G401.6 (cell line): ENCODE results near the gene SARM1.
A peak's percentile ranks its signal among the peaks of the same experiment; 100 is the strongest.
"Not testable (repeated sequence)": the region's sequence is repeated elsewhere in the genome, so short reads cannot be mapped to it uniquely, and the experiment has no call there.

Experiments used
- FAIRE-seq: peaks from 2 replicates; lab custom pipeline; 2012; peaks lifted over from hg19 to GRCh38; lab: Jason Lieb, UNC

SARM1 gene

DNA sequence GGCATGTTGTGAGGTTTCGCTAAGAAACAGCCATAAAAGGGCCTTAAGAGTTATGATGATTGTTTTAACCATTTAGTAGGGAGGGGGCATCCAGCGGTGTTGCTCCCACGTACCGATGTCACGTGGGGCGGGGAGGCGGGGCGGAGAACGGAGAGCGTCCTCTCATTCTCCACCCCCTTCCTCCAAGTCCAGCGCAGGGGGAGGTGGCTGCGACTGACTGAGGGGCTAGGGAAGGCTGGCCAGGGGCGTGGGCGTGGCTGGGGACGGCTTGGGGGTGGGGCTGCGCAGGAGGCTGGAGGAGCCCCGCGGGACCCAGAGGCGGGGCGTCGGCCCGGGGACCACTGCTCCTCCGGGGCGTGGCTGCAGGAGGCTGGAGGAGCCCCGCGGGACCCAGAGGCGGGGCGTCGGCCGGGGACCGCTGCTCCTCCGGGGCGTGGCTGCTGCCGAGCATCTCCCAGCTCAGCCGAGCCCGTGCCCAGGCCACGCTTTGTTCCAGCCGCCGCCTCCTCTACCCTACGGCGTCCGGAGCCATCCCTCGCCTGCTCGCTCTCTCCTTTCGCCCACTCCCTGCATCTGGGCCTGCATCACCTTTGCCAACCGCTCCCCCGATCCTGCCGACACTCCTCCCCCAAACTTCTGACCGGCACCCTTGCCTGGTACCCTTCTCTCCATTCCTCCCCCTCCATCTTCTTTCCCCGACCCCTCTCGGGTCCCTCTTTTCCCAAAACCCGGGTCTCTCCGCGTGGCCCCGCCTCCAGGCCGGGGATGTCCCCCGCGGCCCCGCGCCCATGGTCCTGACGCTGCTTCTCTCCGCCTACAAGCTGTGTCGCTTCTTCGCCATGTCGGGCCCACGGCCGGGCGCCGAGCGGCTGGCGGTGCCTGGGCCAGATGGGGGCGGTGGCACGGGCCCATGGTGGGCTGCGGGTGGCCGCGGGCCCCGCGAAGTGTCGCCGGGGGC lies at the start of gene SARM1:
SARM1 (plus strand) TSS at position 450 of the 958 bp plus-strand sequence; CDS start at position 789, 339 bp downstream.
- FAIRE-seq, result peak; percentile 93

DNA sequence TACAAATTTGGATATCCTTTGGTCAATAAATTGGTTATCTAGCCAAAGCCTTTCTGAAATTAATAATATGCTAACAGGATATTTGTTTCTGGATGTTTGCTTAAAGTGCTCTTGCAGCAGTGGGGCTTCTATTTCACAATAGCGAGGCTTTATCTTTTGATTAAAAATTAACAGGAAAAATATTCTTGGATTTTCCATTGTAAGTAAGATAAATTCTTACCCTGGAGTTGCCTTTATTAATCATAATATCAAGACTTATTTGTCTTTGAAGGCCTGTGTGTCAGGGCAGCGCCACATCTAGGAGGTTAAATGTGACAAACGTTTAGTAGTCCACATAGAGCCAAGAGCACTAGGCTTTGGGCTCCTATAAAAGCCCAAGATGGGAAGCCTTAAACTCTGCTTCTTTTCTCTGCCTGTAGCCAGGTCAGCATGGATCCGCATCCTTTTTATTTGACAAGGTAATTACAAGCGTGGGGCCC lies 47.2 kb upstream of the SARM1 start:
- no peak for FAIRE-seq

DNA sequence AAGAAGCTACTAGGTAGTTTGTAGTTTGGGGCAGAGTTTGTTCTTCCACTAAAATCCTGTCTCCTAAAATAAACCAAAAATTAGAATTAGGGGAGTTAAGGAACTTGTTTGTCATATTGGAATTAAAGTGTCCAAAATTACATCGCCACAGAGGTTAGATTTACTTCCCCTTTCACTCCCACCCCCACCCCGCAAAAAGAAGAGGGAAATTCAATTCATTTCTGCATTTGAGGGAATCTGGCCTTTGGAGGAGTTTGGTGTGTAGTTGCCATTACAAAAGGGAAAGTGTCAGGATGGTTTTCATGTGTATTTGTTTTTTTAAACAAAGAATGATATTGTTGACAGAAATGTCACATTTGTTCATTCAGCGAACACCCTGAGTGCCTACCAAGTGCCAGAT lies 46.7 kb upstream of the SARM1 start:
- FAIRE-seq, result no peak

DNA sequence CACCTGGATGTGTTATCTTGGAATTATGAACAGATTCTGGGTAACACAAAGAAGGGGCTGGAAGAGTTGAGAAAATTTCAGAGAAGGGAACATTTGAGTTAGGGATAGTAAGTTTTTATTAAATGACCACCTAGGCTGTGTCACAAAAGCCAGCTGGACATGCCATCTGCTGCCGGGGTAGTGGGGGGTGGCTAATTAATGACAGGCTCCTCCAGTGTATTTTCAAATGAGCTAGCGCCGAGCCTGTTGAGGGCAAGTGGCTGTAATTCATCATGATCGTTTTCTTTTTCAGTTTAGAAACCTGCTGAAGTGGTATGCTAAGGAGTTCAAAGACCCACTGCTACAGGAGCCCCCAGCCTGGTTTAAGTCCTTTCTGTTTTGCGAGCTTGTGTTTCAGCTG lies 46.3 kb upstream of the SARM1 start:
- FAIRE-seq, result no peak

DNA sequence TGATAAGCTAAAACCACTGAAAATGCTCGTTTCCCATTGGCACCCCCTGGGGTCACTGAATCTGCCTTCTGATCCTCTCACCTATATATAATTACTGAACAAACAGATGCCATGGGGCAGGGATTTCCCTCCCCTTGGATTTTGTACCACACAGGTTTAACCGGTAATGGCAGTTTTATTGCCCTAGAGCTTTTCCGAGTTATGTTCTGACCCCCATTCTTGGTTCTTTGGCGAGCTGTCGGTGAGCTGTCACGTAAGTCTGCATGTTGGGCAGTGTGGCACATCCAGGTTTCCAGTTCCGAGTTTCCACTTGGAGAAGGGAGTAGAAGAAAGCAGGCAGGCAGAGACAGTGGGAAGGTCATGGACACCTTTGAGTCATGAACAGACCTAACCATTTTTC lies 45.4 kb upstream of the SARM1 start:
- no peak for FAIRE-seq

DNA sequence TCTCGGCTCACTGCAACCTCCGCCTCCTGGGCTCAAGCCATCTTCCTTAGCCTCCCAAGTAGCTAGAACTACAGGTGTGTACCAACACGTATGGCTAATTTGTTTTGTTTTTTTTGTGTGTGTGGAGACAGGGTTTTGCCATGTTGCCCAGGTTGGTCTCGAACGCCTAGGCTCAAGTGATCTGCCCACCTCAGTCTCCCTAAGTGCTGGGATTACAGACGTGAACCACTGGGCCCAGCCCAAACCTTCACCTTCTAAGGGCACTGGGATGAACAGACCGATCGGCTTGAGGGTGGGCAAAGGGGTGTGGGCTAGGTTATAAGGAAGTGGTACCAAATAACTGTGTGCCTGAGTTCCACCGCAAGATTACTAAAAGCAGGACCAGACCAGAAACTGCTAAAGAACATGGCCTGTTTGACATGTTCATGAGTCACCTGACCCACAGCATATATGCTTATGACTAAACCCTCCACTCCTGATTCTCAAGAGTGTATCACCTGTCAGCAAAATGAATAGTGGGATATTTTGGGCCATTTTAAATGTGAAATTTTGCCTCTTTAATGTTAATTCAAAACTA lies 44.4 kb upstream of the SARM1 start:
- FAIRE-seq, result no peak

DNA sequence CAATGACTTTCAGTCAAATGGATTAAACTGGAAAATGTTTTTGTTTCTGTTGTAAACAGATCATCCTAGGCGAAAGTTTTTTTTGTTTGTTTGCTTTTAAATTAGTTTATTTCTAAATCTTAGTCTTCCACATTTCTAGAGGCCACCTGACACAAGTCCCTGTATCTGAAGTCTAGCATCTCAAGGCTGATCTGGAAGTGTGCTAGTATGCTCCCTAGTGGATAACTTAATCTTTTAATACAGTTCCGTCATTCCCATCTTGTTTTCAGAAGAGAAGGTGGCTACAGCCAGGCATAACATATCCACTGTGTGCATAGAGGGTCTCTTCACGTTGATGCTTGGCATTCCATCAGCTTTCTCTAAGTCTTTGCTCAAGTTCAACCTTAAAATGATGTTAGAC lies 43.8 kb upstream of the SARM1 start:
- FAIRE-seq, result peak; percentile 65

DNA sequence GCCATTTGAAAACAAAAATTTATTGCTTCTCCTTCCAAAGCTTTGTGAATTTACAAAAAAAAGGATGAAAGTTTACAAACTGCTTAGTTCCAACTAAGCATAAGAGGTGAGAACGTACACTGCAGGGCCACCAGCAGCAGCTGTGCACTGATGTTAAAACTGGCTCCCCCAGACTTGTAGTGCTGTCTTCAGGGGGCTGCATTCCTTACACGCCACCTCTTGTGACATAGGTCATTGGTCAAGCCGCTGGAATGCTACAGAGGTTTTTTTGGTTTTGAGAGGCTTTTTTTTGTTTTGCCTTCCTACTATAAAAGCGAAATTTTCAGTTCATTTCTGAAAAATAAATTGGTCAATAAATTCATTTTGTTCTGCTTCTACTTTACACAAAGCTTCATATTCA lies 43.2 kb upstream of the SARM1 start:
- no peak for FAIRE-seq

DNA sequence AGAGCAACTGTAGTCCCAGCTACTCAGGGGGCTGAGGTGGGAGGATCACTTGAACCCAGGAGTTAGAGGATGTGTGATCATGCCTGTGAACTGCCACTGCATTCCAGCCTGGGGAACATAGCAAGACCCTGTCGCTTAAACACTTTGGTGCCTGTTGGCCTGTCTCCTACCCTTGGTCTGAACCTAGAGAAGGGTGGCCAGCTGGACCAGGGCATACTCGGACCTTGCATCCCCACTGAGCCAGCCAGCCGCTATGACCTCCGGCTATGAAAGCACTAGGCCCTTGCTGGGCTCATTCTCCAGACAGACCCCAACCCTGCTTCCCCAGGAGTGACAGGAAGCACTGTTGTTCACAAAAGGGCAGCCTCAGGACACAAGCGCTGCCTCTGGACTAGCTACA lies 40.8 kb upstream of the SARM1 start:
- no peak for FAIRE-seq

DNA sequence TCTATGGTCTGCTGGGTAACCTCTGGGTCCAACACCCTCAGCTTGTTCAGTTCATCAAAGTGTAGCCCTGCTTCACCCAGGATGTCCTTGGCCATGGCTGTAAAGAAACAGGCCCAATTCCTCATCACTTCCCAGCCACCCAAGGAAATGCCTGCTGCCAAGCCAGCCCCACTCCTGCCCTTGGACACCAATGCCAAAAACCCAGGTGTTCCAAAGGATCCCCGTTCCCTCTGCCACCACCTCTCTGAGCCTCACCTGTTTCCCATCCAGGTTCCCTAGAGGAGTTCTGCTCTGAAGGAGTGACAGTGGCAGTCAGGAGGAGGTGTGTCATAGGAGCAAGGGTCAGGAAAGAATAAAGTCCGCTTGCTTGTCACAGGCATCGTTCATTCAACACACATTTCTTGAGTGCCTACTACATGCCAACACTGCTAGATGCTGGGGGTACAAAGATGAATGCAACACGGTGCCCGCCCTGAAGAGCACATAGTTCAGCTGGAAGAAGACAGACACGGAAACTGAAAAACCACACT lies 39.5 kb upstream of the SARM1 start:
- no peak for FAIRE-seq

DNA sequence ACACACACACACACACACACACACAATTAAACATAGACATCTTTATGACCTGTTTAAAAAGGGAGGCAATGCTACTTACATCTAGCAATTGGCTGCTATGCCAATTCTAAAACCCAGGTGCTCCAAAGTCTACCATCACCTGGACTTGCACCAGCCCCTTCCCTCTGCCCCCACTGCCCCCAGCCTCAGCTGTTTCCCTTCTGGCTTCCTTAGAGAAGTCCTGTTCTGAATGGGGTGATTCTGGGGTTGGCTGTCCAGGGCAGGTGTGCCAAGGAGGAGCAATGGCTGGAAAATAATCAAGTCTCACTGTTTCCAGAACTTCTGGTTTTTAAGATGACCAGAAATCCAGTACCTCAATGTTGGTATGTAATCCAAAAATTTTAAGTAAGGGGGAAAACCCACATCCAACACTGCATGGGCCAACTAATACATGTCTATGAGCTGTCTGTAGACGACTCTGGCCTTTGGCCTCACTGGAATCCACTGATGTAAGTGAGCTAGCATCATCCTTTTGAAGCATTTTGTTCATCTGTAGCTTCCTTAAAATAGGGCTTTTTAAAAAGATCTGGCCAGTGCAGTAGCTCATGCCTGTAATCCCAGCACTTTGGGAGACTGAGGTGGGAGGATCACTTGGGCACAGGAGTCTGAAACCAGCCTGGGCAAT lies 38.3 kb upstream of the SARM1 start:
- FAIRE-seq, result no peak

DNA sequence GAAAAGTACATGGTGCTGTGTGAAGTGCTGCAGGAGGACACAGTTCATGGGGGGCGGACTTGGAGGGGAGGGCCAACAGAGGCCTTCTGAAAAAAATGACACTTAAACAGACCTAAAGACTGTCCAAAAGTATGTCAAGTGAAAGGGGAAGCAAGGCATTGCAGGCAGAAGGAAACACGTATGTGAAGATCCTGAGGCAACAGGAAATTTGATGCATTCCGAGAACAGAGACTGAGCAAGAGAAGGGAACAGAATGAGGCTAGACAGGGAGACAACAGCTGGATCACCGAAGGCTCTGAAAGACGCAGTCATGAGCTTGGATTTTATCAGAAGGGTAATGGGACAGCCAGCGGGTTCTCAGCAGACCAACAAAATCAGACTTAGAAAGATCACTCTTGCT lies 37.3 kb upstream of the SARM1 start:
- no peak for FAIRE-seq

DNA sequence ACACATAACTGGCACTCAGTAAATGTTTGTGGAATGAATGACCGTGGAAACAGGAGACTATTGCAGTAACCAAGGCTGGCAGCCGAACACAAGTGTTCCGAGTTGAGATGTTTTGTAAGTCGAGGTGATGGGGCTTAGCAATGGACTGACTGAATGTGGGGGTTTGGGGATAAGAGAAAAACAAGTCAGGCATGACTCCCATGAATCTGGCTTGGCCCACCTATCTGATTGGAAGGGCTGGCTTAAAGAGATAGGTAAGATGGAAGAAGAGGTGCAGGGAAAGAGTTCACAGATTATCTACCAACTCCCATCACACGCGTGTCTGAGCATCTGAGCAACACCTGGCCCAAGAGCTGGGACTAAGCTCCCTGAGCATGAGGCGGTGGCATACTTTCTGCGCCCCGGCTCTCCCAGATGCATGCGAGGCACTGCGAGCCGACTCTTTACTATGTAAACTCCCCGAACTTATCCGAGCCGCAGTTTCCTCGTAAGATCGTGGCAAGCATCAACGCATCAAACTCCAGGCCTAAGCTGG lies 36.8 kb upstream of the SARM1 start:
- no peak for FAIRE-seq

DNA sequence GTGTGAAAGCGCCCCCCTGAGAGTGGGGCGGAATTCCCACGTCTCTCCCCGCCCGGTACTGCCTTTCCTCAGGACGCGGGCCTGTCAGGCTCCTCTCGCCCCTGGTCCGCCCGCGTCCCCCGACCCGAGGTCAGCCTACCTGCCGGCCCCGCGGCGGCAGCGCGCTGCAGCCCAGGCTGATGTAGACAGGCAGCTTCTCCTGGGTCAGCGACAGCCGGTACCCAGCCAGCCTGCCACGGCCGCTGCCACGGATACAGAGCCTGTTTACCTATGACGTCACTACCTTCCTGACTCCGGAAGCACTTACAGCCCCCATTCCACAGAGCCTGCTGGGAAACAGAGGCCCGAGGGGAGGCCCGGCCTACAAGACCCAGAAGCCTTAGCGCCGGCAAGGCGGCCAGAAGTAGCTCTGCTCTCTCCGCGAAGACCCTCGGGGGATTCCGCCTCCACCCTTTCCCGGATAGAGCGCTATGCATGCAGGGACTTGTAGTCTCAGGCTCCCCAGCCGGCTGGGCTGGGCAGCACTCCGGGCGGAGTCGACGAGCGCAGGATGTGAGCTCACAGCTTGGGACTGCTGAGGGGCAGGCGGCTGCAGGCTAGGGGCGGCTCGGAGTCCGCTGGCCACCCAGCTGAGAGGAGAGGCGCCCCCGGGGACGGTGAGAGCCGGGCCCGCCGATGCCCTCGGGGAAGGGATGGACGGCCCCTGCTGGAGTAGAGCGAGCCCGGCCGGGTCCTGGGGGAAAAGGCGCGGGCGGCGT lies 36.1 kb upstream of the SARM1 start, which contains the start of the genes IFT20 and TNFAIP1:
IFT20 (minus strand) TSS at position 272 of the 758 bp plus-strand sequence. CDS start 3,487 bp downstream, outside the sequence.
TNFAIP1 (plus strand) TSS at position 561 of the 758 bp plus-strand sequence. CDS start 3,761 bp downstream, outside the sequence.
- peak; percentile 98 for FAIRE-seq

DNA sequence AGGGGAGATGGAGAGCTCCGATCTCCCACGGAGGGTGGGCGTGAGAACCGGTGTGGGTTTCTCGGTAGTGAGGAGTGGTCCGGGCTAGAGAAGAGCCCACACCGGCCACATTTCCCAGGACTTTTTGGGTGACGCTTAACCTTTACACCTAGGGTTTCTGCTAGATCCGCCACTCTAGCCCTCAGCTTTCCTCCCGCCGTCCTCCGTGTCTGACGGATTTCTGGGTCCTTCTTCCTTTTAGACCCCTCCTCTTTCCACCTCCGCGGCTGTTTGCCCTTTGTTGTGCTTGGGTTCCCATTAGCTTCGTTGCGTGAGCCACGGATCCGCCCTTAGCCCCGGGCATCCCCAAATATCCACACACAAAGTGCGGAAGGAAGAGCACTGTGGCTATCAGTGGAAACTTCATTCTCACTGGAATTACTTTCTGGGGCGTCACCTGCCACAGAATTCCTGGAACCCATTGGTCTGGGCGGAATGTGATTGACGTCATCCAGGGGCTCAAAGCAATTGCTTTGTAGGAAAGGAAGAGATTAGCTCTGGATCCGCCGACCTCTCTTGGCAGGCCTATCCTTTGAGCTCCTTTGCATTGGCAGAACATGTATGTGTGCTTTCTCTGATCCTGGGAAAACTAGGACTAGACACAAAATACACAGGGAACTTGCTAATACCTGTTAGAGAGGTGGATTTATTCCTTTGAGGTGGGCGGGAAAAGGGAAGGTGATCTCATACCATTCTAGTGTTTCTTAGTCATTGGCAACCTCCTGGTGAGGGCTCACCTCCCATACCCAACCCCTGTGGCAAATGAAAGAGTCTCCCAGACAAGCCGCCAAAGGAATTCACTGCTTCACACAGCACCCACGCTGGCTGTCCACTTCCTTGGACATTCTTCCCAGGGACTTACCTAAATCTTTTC lies 35.3 kb upstream of the SARM1 start:
- no peak for FAIRE-seq

DNA sequence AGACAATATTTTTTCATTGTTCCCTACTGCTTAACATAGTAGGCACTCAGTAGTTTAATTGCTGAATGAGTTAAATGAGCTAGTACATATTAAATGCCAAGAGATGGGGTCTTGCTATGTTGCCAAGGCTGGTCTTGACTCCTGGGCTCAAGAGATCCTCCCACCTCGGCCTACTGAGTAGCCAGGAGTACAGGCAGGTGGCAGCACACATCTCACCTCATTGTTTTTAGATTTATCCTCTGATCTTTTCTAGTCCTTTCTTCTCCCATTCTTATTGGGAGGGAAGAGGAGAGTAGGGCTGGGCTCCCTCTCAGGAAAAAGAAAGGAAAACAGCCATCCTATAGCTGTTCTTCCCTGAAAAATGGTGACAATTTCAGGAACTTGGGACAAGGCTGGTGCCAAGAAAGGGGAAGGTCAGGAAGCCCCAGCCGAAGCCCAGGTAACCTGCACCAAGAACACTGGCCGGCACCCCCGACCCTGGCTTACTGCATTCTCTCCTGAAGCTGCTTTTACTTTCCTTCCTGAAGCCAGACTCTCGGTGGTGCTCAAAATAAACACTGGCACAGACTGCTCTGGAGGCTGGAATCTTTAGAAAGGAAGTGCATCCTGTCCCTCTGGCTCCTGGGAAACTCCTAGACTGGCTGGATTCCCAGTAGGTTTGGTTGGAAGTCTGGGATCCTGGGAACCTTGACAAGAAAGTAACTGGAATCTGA lies 33.3 kb upstream of the SARM1 start:
- no peak for FAIRE-seq

DNA sequence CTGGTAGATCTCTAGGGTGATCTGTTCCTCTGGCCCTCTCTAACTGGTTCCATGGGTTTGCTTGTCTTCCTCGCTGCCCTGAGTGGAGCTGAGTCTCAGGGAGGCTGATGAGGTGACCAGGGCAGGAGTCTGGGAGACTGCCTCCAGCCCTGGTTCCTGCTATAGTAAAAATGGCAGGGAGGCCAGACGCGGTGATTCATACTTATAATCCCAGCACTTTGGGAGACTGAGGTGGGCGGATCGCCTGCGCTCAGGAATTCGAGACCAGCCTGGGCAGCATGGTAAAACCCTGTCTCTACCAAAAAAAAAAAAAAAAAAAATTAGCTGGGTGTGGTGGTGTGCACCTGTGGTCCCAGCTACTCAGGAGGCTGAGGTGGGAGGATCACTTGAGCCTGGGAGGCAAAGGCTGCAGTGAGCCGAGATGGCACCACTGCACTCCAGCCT lies 32.7 kb upstream of the SARM1 start:
- not testable (repeated sequence) for FAIRE-seq

DNA sequence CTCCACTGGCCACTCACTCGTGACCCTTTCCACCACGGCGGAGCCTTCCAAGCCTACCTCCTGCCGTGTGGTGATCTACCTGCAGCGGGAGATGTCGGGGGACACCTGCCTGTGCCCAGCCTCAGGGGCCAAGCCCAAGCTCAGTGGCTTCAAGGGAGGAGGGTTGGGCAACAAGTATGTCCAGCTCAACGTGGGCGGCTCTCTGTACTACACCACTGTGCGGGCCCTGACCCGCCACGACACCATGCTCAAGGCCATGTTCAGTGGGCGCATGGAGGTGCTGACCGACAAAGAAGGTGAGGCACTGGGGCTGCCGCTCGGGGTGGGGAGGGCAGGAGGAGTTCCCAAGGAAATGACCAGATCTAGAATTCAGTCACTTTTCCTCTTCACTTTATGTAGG lies 32.1 kb upstream of the SARM1 start:
- FAIRE-seq, result no peak

DNA sequence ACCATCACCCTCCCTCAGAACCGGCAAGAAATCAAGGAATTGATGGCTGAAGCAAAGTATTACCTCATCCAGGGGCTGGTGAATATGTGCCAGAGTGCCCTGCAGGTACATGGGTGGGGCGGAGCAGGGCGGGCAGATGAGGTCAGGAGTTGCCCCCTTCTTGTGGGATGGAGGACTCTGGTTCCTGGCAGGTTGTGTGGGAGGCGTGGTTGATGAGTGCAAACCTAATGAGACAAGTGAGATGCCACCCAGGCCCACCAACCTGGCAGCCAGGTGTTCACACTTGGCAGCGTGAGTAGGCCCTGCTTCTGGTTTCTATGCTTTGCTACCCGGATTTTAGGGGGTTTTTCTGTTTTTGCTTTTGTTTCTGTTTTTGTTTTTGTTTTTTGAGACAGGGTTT lies 31.1 kb upstream of the SARM1 start:
- FAIRE-seq, result no peak

DNA sequence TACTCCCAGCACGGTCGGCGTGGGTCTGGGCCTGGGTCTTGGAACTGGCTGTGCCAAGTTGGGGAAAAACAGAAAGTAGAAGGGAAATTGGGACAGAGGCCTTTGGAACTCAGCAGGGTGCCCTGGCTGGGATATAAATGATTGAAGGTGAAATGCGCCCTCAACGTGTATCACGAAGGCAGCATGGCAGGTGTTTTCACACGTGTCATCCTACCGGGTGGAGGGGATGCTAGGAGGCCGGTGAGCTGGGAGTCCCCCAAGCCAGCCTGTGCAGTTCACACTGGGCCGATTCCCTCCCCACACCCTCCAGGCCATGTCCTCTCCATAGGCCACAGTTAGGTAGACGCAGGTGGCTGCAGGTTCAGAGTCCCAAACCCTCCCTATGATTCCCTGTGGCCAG lies 30.0 kb upstream of the SARM1 start:
- no peak for FAIRE-seq
